ENCODE results near the gene CCNL1. TPM values are rescaled to one million over a fixed set of nuclear protein-coding genes. Genes with fewer than 3 reads are reported as not detected.

CCNL1 gene
- total and polyA plus RNA-seq, 2 of the 8 experiments (the other 6 are each of a cell fraction or from before 2014, with no cell fraction given): 64.5 to 68.6 TPM

DNA sequence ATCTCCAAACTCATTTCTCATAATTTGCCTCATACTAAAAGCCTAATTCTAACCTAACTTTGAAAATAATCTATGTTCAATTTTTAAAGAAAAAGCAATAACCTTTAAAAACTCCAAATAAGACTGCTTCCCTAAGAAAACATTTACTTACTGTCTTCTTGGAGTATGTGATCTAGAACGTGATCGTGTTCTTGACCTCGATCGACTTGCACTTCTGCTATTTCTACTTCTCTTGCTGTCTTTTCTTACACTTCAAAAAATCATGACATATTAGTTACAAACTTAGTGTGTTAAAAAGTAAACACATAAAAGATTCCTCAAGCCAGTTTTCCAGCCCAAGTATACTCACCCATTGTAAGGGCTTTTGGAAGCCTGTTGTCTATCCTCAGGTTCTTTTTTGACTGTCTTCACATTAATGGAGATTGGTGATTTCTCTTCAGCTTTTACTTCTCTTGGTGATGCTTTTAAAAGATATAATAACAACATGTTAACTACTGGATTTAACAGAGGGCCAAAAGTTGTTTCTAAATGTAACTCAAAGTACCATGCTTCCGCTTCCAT lies 10.7 kb downstream of the CCNL1 start:
- Histone ChIP-seq H4K8ac (ENCODE audit: extremely low read depth, insufficient read depth, low read length) (no peak overlapping the region), H3K36me3 (ENCODE audit: control insufficient read depth in 2 of 4, insufficient read depth in 4 of 4, low read length in 3 of 4) (peaks cover 31 to 98% (median 75%) of the 10 kb centered on the region in 4 experiments), H2BK20ac (ENCODE audit: low read length) (no peak overlapping the region), H2BK120ac (replicated peaks; ENCODE audit: low read depth, low read length) (no peak overlapping the region), H3K23ac (ENCODE audit: insufficient read length) (no peak overlapping the region), H3K4me2 (ENCODE audit: insufficient read depth in 1 of 2, low read depth in 2 of 2, low read length in 2 of 2) (no peak overlapping the region), H3K4ac (replicated peaks; ENCODE audit: insufficient read length, low read depth, low read length) (no peak overlapping the region), H3K79me2 (ENCODE audit: control insufficient read depth in 1 of 2, insufficient read depth in 2 of 2, low read length in 2 of 2) (peaks cover 0 to 21% of the 10 kb centered on the region in 2 experiments; a peak in 2 of 4 replicates), H3K4me1 (replicated peaks in 1 of 4; ENCODE audit: control insufficient read depth in 3 of 4, insufficient read depth in 4 of 4, low read length in 3 of 4) (no peaks in the 10 kb centered on the region), H2BK12ac (ENCODE audit: low read depth, low read length) (no peak overlapping the region), H2AFZ (ENCODE audit: low read length) (no peak overlapping the region), H2BK5ac (ENCODE audit: low read depth, low read length) (no peak overlapping the region), H3K18ac (ENCODE audit: extremely low read depth, low read length) (no peak overlapping the region), H3K4me3 (ENCODE audit: extremely low read depth in 1 of 4, insufficient read depth in 2 of 4, low read depth in 3 of 4, low read length in 4 of 4) (no peak overlapping the region), H4K20me1 (replicated peaks in 1 of 2; ENCODE audit: control insufficient read depth in 1 of 2, insufficient read depth in 2 of 2, low read length in 2 of 2) (peaks cover 4 to 15% of the 10 kb centered on the region in 2 experiments), H3K27me3 (replicated peaks in 1 of 4; ENCODE audit: control insufficient read depth in 3 of 4, extremely low read depth in 1 of 4, insufficient read depth in 3 of 4, low read length in 3 of 4) (peaks cover 0 to 1% (median 0%) of the 10 kb centered on the region in 4 experiments; a peak in 1 of 7 replicates), H3K9me3 (ENCODE audit: insufficient read depth in 2 of 2, low read depth in 1 of 2, low read length in 1 of 2) (no peaks in the 10 kb centered on the region), H4K91ac (replicated peaks; ENCODE audit: insufficient read length, low read length) (no peak overlapping the region), H3K27ac (ENCODE audit: low read depth, low read length) (no peak overlapping the region), H3K9ac (replicated peaks in 1 of 4; ENCODE audit: extremely low read depth in 1 of 4, low read depth in 3 of 4, low read length in 3 of 4) (no peak overlapping the region), H3K14ac (ENCODE audit: insufficient read length) (no peak overlapping the region), H3K23me2 (ENCODE audit: low read depth, low read length) (no peaks in the 10 kb centered on the region), H3K79me1 (ENCODE audit: low read depth, low read length) (no peaks in the 10 kb centered on the region), H4K5ac (ENCODE audit: insufficient read length, low read depth, low read length) (no peak overlapping the region), H2AK5ac (ENCODE audit: low read depth, low read length) (no peak overlapping the region), H2BK15ac (ENCODE audit: low read length) (no peak overlapping the region), H3K56ac (replicated peaks; ENCODE audit: insufficient read length, low read depth, low read length) (no peak overlapping the region)
- CTCF ChIA-PET (ENCODE audit: partially characterized antibody): interaction anchor here (0.5 to 2.9 kb wide), 3 partner anchors 13 to 404 kb away, joined by 3 to 19 read pairs (median 3); no protein-coding TSS in a partner anchor
- POLR2A ChIA-PET (ENCODE audit: partially characterized antibody): interaction anchor here (0.8 to 4.5 kb wide), 6 partner anchors 10 to 57 kb away, joined by 3 to 48 read pairs (median 6); partner anchors contain the start of gene CCNL1
- TF ChIP-seq CHD1 (IDR thresholded peaks at IDR 0.05; ENCODE audit: low read depth, low read length) (no peak), POLR2A (IDR thresholded peaks at IDR 0.05; ENCODE audit: control extremely low read depth in 1 of 2, low read depth in 2 of 2, low read length in 2 of 2) (peak in 1 of 2 experiments; percentile 36; a peak in 1 of 3 replicates)
- WGBS, 2 experiments (ENCODE audit: extremely low coverage in 1 of 2, insufficient coverage in 1 of 2, insufficient read length in 1 of 2, insufficient replicate concordance in 2 of 2, low coverage in 1 of 2, low lambda C conversion rate in 2 of 2, missing lambda C conversion rate in 1 of 2): 94% methylated on average over 5 of the region's 5 CpGs; no CpG with 5 or more reads in 1 of the 2 experiments
- FAIRE-seq (no peak), DNase-seq (ENCODE audit: low read depth in 1 of 2, low spot score in 2 of 2) (no peak)
